GM12865 (cell line): ENCODE results near the gene TEX264.

Source experiments
- DNase-seq: peaks from one replicate; pipeline ENCODE4 v3.0.0; 2010; ENCODE audit warnings: low read depth
- H3K4me3 ChIP-seq: 2 replicates; pipeline ENCODE4 v1.5.1; 2011; ENCODE audit warnings: mild to moderate bottlenecking, low read depth, low read length, control low read depth
- CTCF ChIP-seq: IDR thresholded peaks from 2 replicates; pipeline ENCODE4 v1.5.1; 2011; ENCODE audit warnings: low read length, control low read depth, low read depth, inconsistent platforms; ENCODE audit not compliant: insufficient read depth; ENCODE audit errors: missing control alignments

TEX264 gene

GRCh38 chr3:51670823-51671733, at the start of gene TEX264:
Gene TEX264, plus strand, starts transcription at chr3:51671252. Its CDS starts 3,053 bp downstream, at chr3:51674305.
- peak; percentile 95 for DNase-seq
- TF ChIP-seq CTCF = no peak
- H3K4me3 ChIP-seq = peak within 1 kb of the TSS; percentile 89

- no peak for TF ChIP-seq CTCF
- no peak for DNase-seq
- no peak overlapping the region for H3K4me3 ChIP-seq
These were observed 48.6 kb upstream of the TEX264 start for GRCh38 chr3:51622413-51622812.

- H3K4me3 ChIP-seq = no peak overlapping the region
- no peak for TF ChIP-seq CTCF
- no peak for DNase-seq
These were observed 48.2 kb upstream of the TEX264 start for GRCh38 chr3:51622868-51623267.

- TF ChIP-seq CTCF = no peak
- DNase-seq = no peak
- no peak overlapping the region for H3K4me3 ChIP-seq
These were observed 40.5 kb upstream of the TEX264 start for GRCh38 chr3:51630513-51630912.

- TF ChIP-seq CTCF = no peak
- no peak overlapping the region for H3K4me3 ChIP-seq
- DNase-seq = no peak
These were observed 33.7 kb upstream of the TEX264 start for GRCh38 chr3:51637144-51637940.

- H3K4me3 ChIP-seq = no peak overlapping the region
- peak; percentile 75 for DNase-seq
- TF ChIP-seq CTCF = peak; percentile 75
These were observed 33.0 kb upstream of the TEX264 start for GRCh38 chr3:51637941-51638471.
